Stimulated activated CD4-positive, alpha-beta T cell treated with anti-CD3 and anti-CD28 coated beads, Interleukin-1b, Interleukin-23, amount 100 ng/mL, for 48 hours (primary cell): ENCODE results near the gene XPR1.
"Not testable (repeated sequence)": the region's sequence is repeated elsewhere in the genome, so short reads cannot be mapped to it uniquely, and the experiment has no call there.

Experiments
- DNase-seq: peaks from one replicate; pipeline ENCODE4 v3.0.0-alpha.2; 2020

XPR1 gene

GRCh38 chr1:180644526-180645192, 12.8 kb downstream of the XPR1 start:
- no peak for DNase-seq

GRCh38 chr1:180645261-180645660, 13.4 kb downstream of the XPR1 start:
- DNase-seq, result not testable (repeated sequence)

GRCh38 chr1:180646093-180646492, 14.3 kb downstream of the XPR1 start:
- DNase-seq, result no peak

GRCh38 chr1:180646547-180646946, 14.7 kb downstream of the XPR1 start:
- DNase-seq, result no peak

- DNase-seq, result no peak
Observed at GRCh38 chr1:180652792-180653191, 21.0 kb downstream of the XPR1 start.

GRCh38 chr1:180662709-180663108, 30.9 kb downstream of the XPR1 start:
- no peak for DNase-seq

GRCh38 chr1:180670681-180671080, 38.9 kb downstream of the XPR1 start:
- DNase-seq, result no peak

GRCh38 chr1:180672105-180672504, 40.3 kb downstream of the XPR1 start:
- no peak for DNase-seq

- no peak for DNase-seq
Observed at GRCh38 chr1:180672505-180672904, 40.7 kb downstream of the XPR1 start.

- DNase-seq, result no peak
Observed at GRCh38 chr1:180674603-180675530, 43.0 kb downstream of the XPR1 start.

GRCh38 chr1:180675586-180675985, 43.8 kb downstream of the XPR1 start:
- no peak for DNase-seq

- DNase-seq, result no peak
Observed at GRCh38 chr1:180680558-180681144, 48.8 kb downstream of the XPR1 start.

GRCh38 chr1:180683117-180683516, 51.3 kb downstream of the XPR1 start:
- not testable (repeated sequence) for DNase-seq

- DNase-seq, result no peak
Observed at GRCh38 chr1:180691322-180691913, 59.6 kb downstream of the XPR1 start.

GRCh38 chr1:180693564-180694244, 61.9 kb downstream of the XPR1 start:
- no peak for DNase-seq

GRCh38 chr1:180695282-180695681, 63.5 kb downstream of the XPR1 start:
- DNase-seq, result no peak

- no peak for DNase-seq
Observed at GRCh38 chr1:180696361-180696760, 64.5 kb downstream of the XPR1 start.

GRCh38 chr1:180698580-180698979, 66.8 kb downstream of the XPR1 start:
- no peak for DNase-seq

GRCh38 chr1:180702376-180702775, 70.6 kb downstream of the XPR1 start:
- DNase-seq, result not testable (repeated sequence)

- DNase-seq, result not testable (repeated sequence)
Observed at GRCh38 chr1:180710746-180711145, 78.9 kb downstream of the XPR1 start.

- DNase-seq, result not testable (repeated sequence)
Observed at GRCh38 chr1:180711260-180711659, 79.4 kb downstream of the XPR1 start.

- no peak for DNase-seq
Observed at GRCh38 chr1:180720753-180721152, 88.9 kb downstream of the XPR1 start.

GRCh38 chr1:180722586-180722985, 90.8 kb downstream of the XPR1 start:
- DNase-seq, result no peak
